GM21737 (cell line): ENCODE measurements around the gene UNC13C.

ENCODE experiments used
- ATAC-seq: cut with Tn5 transposase; IDR thresholded peaks from one replicate; pipeline ENCODE4 v1.9.1; 2021; ENCODE audit warnings: mild to moderate bottlenecking, moderate library complexity; ENCODE audit not compliant: unreplicated experiment

The UNC13C gene

GRCh38 chr15:54559405-54560069 is 581.3 kb downstream of the UNC13C start:
- ATAC-seq, result no peak

GRCh38 chr15:54560417-54560816 is 582.2 kb downstream of the UNC13C start:
- ATAC-seq, result no peak

DNA sequence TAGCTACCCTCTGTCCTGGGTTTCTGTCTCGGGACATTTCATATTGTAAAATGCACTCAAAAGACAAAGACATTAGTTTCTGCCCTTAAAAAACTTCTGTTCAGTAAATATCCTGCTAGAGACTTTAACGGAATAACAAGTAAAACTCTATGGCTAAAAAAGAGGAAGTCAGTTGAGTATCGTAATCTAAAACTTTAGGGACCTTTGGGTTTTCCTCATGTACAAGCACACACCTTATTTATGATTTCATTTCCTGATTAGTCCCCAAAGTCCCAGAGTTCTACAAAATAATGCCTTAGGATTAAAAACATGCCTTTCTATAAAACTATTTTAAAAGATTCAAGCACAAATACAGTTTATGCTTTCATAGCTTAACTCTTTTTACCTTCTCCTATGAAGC is 585.9 kb downstream of the UNC13C start:
- no peak for ATAC-seq

GRCh38 chr15:54566654-54567053 is 588.4 kb downstream of the UNC13C start:
- ATAC-seq, result no peak

DNA sequence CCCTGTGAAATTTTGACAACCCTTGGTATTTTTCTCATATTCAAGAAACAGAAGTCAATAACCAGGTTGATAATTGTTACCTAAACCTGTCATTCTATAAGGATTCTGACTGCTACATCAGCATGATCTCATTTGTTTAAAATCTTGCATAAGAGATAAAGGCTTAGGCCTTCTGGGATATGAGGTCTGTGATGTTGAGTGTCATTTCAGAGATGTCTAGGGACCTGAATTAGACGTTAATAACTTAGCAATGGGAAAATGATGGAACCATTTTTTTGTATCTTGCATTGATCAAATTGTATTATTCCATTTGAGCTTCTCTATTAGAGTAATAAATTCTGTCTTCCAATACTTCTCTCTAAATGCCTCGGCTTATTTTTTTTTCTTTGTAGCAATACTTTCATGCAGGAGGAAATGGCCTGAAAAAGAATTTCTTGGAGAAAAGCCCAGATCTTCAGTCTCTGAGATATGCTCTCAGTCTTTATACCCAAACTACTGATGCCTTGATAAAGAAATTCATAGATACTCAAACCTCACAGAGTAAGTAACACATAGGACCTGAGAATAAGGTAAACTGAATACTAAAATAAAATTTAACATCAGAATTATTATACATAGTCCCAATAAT is 589.3 kb downstream of the UNC13C start:
- no peak for ATAC-seq

GRCh38 chr15:54568381-54568780 is 590.1 kb downstream of the UNC13C start:
- ATAC-seq, result no peak

DNA sequence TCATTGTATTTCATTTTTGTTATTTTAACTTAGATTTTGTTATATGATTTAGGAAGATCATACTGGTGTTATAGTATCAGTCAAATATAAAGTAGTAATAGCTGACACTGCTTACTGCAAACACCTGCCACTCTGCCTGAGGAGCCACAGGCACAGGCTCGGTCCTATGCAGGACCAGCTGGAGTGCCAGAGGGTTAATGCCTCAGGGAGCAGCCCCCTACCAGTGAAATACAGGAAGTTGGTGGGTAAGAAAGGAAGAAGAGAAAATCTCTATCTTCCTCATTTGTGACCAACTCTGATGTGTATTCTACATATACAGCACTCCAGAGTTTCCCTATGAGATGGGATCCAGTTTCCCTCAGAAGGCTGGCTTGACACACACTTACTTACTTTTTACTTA is 593.3 kb downstream of the UNC13C start:
- ATAC-seq, result no peak

GRCh38 chr15:54575586-54575985 is 597.3 kb downstream of the UNC13C start:
- ATAC-seq, result no peak

DNA sequence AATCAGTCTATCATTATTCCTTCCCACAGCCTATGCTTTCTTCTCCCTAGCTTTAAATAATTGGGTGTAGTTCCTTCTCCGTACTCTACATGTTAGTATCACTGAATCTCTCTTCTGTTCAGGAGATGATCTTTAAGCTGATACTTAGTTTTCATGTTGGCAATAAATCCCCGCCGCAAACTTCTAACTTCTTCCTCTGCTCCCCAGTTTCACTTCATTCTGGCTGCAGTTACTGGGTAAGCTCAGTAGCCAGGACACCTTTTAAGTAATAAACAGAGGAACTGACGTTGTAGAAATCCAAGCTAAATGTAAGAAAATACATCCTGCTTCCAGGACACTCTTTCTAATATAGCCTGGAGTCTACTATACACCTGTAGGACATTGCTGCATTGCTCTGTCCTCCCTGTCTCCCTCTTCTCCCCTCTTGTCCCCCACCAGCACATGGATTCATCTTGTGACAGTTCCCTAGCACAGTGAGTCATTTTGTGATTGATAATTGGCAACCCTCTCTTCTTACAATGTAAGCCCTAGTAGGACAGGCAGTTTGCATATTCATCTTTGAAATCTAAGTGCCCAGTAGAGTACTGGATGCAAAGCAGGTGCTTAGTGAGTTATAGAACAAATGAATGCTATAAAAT is 598.2 kb downstream of the UNC13C start:
- no peak for ATAC-seq

GRCh38 chr15:54577476-54578250 is 599.4 kb downstream of the UNC13C start:
- no peak for ATAC-seq

DNA sequence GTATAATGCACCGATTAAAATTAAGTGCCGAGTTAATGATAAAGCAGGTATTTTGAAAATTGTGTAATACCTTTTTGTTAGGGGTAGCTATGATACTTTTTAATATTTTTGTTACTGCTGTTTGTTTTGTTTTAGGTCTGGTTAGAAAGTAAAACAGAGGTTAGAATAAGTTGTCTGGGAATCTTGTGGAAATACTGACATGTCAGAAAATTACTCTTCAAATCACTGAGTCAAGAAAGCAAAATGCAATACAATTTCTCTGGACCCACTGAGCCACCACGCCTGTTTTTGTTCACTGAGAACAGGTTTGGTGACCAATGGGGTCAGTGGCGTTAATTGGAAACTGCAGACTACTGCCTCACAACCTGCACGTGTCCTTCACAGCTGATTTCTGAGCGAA is 601.6 kb downstream of the UNC13C start:
- no peak for ATAC-seq

DNA sequence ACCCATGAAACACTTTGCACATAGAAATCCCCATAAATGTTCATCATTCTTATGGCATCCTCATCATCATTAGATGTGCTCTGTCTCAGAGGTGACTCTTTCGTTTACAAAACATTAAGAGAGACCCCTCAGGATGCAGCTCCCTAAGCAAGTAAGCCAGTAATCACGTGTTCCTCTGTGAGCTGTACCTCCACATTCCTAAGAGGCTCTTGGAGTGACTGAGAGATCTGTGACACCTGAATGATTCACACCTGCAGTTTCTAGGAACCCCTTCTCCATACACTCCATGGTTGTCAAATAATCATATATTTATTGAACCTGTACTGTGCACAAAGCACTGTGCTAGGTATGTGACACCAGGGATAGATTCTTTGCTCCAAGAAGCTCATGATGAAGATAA is 602.4 kb downstream of the UNC13C start:
- no peak for ATAC-seq

GRCh38 chr15:54582863-54583643 is 604.8 kb downstream of the UNC13C start:
- no peak for ATAC-seq

DNA sequence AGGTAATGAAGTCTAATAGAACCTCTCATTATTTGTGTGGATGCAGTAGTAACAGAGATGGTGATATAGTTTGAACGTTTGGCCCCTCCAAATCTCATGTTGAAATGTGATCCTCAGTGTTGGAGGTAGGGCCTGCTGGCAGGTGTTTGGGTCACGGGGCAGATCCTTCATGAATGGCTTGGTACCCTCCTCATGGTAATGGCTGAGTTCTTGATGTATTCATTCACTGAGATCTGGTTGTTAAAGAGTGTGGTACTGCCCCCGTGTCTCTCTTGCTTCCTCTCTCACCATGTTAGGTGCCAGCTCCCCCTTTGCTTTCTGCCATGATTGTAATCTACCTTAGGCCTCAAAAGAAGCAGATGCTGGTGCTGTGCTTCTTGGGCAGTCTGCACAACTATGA is 606.8 kb downstream of the UNC13C start:
- ATAC-seq, result no peak

GRCh38 chr15:54594115-54594514 is 615.9 kb downstream of the UNC13C start:
- ATAC-seq, result no peak

GRCh38 chr15:54599386-54599785 is 621.1 kb downstream of the UNC13C start:
- ATAC-seq, result no peak

- ATAC-seq, result no peak
Measured at GRCh38 chr15:54605043-54605442, 626.8 kb downstream of the UNC13C start.

GRCh38 chr15:54605556-54605955 is 627.3 kb downstream of the UNC13C start:
- ATAC-seq, result no peak

GRCh38 chr15:54608876-54609835 is 630.9 kb downstream of the UNC13C start:
- ATAC-seq, result no peak

- ATAC-seq, result no peak
Measured at GRCh38 chr15:54618120-54618519, 639.9 kb downstream of the UNC13C start.
